HCT116 (cell line): ENCODE data around the gene LARP4. TPM values are rescaled to one million over a fixed set of nuclear protein-coding genes. Genes with fewer than 3 reads are reported as not detected.

Experiments used
- ATAC-seq: fragments of 200-7000 bp; cut with Tn5 transposase; 2 replicates; pipeline ENCODE4 v1.9.1; 2020; ENCODE audit warnings: mild to moderate bottlenecking, moderate library complexity
- BruUV-seq: library from RNA; stranded (reverse); fragments of 400-500 nt; replicated peaks from 2 replicates; lab custom pipeline; 2021; lab: Mats Ljungman, UMichigan
- CTCF ChIA-PET: fragments of 300-600 bp; sonication (Branson Sonifier 250); formaldehyde crosslinking; loops from one replicate; lab custom pipeline; 2021; ENCODE audit warnings: antibody characterized with exemption; lab: Charles Lee
- POLR2A ChIA-PET: fragments of 300-600, 350-600 bp; sonication (Branson Sonifier 250); formaldehyde crosslinking; loops from one replicate; lab custom pipeline; 2021; ENCODE audit warnings: antibody characterized with exemption; lab: Charles Lee
- RAD21 ChIA-PET, 2 experiments: fragments of 300-600 bp; sonication (Branson Sonifier 250); formaldehyde crosslinking; loops; one replicate each; lab custom pipeline; 2023; ENCODE audit warnings: low total read pairs in 2 of 2; ENCODE audit not compliant: uncharacterized antibody in 2 of 2, unreplicated experiment in 2 of 2, low non-redundant PET in 1 of 2; lab: Charles Lee
- DNase-seq: peaks from one replicate; pipeline ENCODE4 v3.0.0-alpha.2; 2010; ENCODE audit warnings: low read depth, low spot score
- H2AFZ ChIP-seq: fragments of 200-600 bp; shearing (Covaris generic), sonication (generic); 2 replicates; pipeline ENCODE4 v1.6.1; 2017; ENCODE audit warnings: low read depth, mixed run types, mixed read lengths, antibody characterized with exemption, low read length; ENCODE audit not compliant: poor library complexity, severe bottlenecking
- H3K27ac ChIP-seq: 2 replicates; pipeline ENCODE4 v1.5.1; 2012; ENCODE audit warnings: low read depth, low read length
- H3K27me3 ChIP-seq: fragments of 200-600 bp; sonication (generic); 2 replicates; pipeline ENCODE4 v1.6.1; 2016; ENCODE audit warnings: mixed run types, low read length, mixed read lengths; ENCODE audit not compliant: insufficient read depth
- H3K36me3 ChIP-seq, 2 experiments: fragments of 200-500 bp in 1 of 2; fragments of 200-600 bp in 1 of 2; sonication (Bioruptor generic) in 1 of 2; sonication (generic) in 1 of 2; 2 replicates each; pipeline versions ENCODE4 v1.5.1 to v1.6.1; 2014 to 2016; ENCODE audit warnings: low read length in 2 of 2, inconsistent platforms in 1 of 2, mixed read lengths in 1 of 2, mixed run types in 1 of 2; ENCODE audit not compliant: insufficient read depth in 2 of 2, control insufficient read depth in 1 of 2
- H3K4me1 ChIP-seq, 2 experiments: fragments of 200-600 bp in 1 of 2; sonication (generic) in 1 of 2; 2 replicates each; pipeline versions ENCODE4 v1.5.1 to v1.6.1; 2012 to 2017; ENCODE audit warnings: low read length in 2 of 2, inconsistent platforms in 1 of 2, mild to moderate bottlenecking in 1 of 2, mixed read lengths in 1 of 2, mixed run types in 1 of 2, moderate library complexity in 1 of 2; ENCODE audit not compliant: insufficient read depth in 2 of 2, control insufficient read depth in 1 of 2
- H3K4me2 ChIP-seq: fragments of 200-600 bp; sonication (generic); 2 replicates; pipeline ENCODE4 v1.6.1; 2017; ENCODE audit warnings: mixed run types, low read length, mixed read lengths
- H3K4me3 ChIP-seq, 2 experiments: fragments of 200-600 bp in 1 of 2; sonication (generic) in 1 of 2; replicated peaks in 1 of 2; 2 replicates each; pipeline ENCODE4 v1.5.1; 2011 to 2016; ENCODE audit warnings: low read length in 2 of 2, control low read depth in 1 of 2, low read depth in 1 of 2, mild to moderate bottlenecking in 1 of 2, mixed read lengths in 1 of 2, mixed run types in 1 of 2
- H3K79me2 ChIP-seq: fragments of 200-600 bp; sonication (generic); 2 replicates; pipeline ENCODE4 v1.6.1; 2017; ENCODE audit warnings: mild to moderate bottlenecking, mixed run types, low read length, moderate library complexity, mixed read lengths; ENCODE audit not compliant: insufficient read depth
- H3K9ac ChIP-seq: fragments of 200-600 bp; sonication (generic); 2 replicates; pipeline ENCODE4 v1.6.1; 2016; ENCODE audit warnings: low read length, mixed read lengths
- H3K9me2 ChIP-seq: fragments of 200-600 bp; sonication (generic), shearing (Covaris generic); 2 replicates; pipeline ENCODE4 v1.6.1; 2017; ENCODE audit warnings: mixed run types, mild to moderate bottlenecking, moderate library complexity; ENCODE audit not compliant: insufficient read depth
- H3K9me3 ChIP-seq, 2 experiments: fragments of 200-500 bp in 1 of 2; fragments of 200-600 bp in 1 of 2; sonication (Bioruptor generic) in 1 of 2; sonication (generic) in 1 of 2; 2 replicates each; pipeline ENCODE4 v1.6.1; 2014 to 2017; ENCODE audit warnings: low read length in 2 of 2, mixed read lengths in 2 of 2, inconsistent platforms in 1 of 2, low read depth in 1 of 2, mild to moderate bottlenecking in 1 of 2, mixed run types in 1 of 2, moderate library complexity in 1 of 2; ENCODE audit not compliant: control insufficient read depth in 1 of 2, insufficient read depth in 1 of 2
- H4K20me1 ChIP-seq: fragments of 200-600 bp; sonication (generic), shearing (Covaris generic); 2 replicates; pipeline ENCODE4 v1.6.1; 2017; ENCODE audit warnings: mixed run types, mild to moderate bottlenecking, moderate library complexity; ENCODE audit not compliant: insufficient read depth
- CBX3 ChIP-seq: IDR thresholded peaks from 2 replicates; pipeline ENCODE4 v1.6.1; 2012; ENCODE audit warnings: low read depth
- CEBPB ChIP-seq: IDR thresholded peaks from 2 replicates; pipeline ENCODE4 v1.6.1; 2012; ENCODE audit warnings: low read depth
- CTCF ChIP-seq, 3 experiments: fragments of 200-600 bp in 1 of 3; sonication (generic) in 1 of 3; IDR thresholded peaks in 2 of 3; conservative IDR thresholded peaks in 1 of 3; 2 replicates each; pipeline ENCODE4 v1.5.1; 2012 to 2017; ENCODE audit warnings: low read depth in 2 of 3, low read length in 2 of 3, antibody characterized with exemption in 1 of 3, borderline replicate concordance in 1 of 3, control low read depth in 1 of 3, mild to moderate bottlenecking in 1 of 3, mixed read lengths in 1 of 3, mixed run types in 1 of 3, moderate library complexity in 1 of 3; ENCODE audit not compliant: insufficient read depth in 1 of 3
- EZH2 ChIP-seq: fragments of 200-600 bp; sonication (generic); IDR thresholded peaks from 2 replicates; pipeline ENCODE4 v1.6.1; 2017; ENCODE audit warnings: antibody characterized with exemption, mixed run types
- MAX ChIP-seq: IDR thresholded peaks from 2 replicates; pipeline ENCODE4 v1.6.1; 2012
- POLR2AphosphoS5 ChIP-seq: IDR thresholded peaks from 2 replicates; pipeline ENCODE4 v1.6.1; 2011; ENCODE audit warnings: mild to moderate bottlenecking, low read depth, low read length, moderate library complexity
- SIN3A ChIP-seq: IDR thresholded peaks from 2 replicates; pipeline ENCODE4 v1.6.1; 2012; ENCODE audit warnings: low read depth
- SP1 ChIP-seq: IDR thresholded peaks from 2 replicates; pipeline ENCODE4 v1.6.1; 2012; ENCODE audit warnings: low read depth
- SRF ChIP-seq: IDR thresholded peaks from 2 replicates; pipeline ENCODE4 v1.6.1; 2012; ENCODE audit warnings: low read depth
- TCF7L2 ChIP-seq: IDR thresholded peaks from 2 replicates; pipeline ENCODE4 v1.7.0; 2011; ENCODE audit warnings: borderline replicate concordance, inconsistent platforms; ENCODE audit not compliant: insufficient read depth, insufficient read length; ENCODE audit errors: extremely low read depth
- ZBTB33 ChIP-seq: IDR thresholded peaks from 2 replicates; pipeline ENCODE4 v1.6.1; 2011; ENCODE audit warnings: mild to moderate bottlenecking, low read length, moderate library complexity; ENCODE audit not compliant: insufficient replicate concordance; ENCODE audit errors: extremely low read depth
- ZNF274 ChIP-seq: fragments of 200-500 bp; sonication (Bioruptor generic); IDR thresholded peaks from 2 replicates; pipeline ENCODE4 v1.6.1; 2014; ENCODE audit warnings: mild to moderate bottlenecking, low read depth, low read length, inconsistent platforms
- intact Hi-C: fragments of 100-400 bp; cut with micrococcal nuclease; formaldehyde crosslinking; loops from 2 replicates; pipeline ENCODE4 v1.10.0; 2022
- total RNA-seq: library from RNA; stranded (reverse); gene quantifications from one replicate; pipeline ENCODE4 v1.2.1, GENCODE V29; 2021; ENCODE audit not compliant: unreplicated experiment
- TF ChIP-seq, protein P1 (sequence below): IDR thresholded peaks from 2 replicates; pipeline ENCODE4 v1.6.1; 2012; ENCODE audit warnings: low read depth

Gene LARP4
- total RNA-seq, 1 experiment from 2014 or later = 76.3 TPM

GRCh38 chr12:50440288-50440687, 39.6 kb downstream of the LARP4 start:
- ChIA-PET CTCF (no interaction called here), RAD21 (no interaction called here), POLR2A (no interaction called here)
- no peaks in the 10 kb centered on the region for H3K9me3 ChIP-seq
- H3K9me2 ChIP-seq = no peaks in the 10 kb centered on the region
- no peak overlapping the region for H3K9ac ChIP-seq
- H3K36me3 ChIP-seq = peaks cover 59 to 69% of the 10 kb centered on the region in 2 experiments
- DNase-seq (no peak), ATAC-seq (no peak)
- H3K4me3 ChIP-seq = no peak overlapping the region
- H4K20me1 ChIP-seq = no peaks in the 10 kb centered on the region
- H3K27ac ChIP-seq = no peak overlapping the region
- H3K79me2 ChIP-seq = peaks cover 21% of the 10 kb centered on the region
- H3K27me3 ChIP-seq = no peaks in the 10 kb centered on the region
- no peak overlapping the region for H3K4me2 ChIP-seq
- no peak for TF ChIP-seq SIN3A
- no peak for TF ChIP-seq SRF
- TF ChIP-seq ZBTB33 = no peak
- TF ChIP-seq SP1 = no peak
- no peaks in the 10 kb centered on the region for H3K4me1 ChIP-seq
- BruUV-seq = no TSS peak
- H2AFZ ChIP-seq = no peak overlapping the region
- intact Hi-C loops = no loop called here

GRCh38 chr12:50441763-50442162, 41.1 kb downstream of the LARP4 start:
- no peak overlapping the region for H3K9ac ChIP-seq
- H2AFZ ChIP-seq = no peak overlapping the region
- no peaks in the 10 kb centered on the region for H3K9me2 ChIP-seq
- peaks cover 20% of the 10 kb centered on the region for H3K79me2 ChIP-seq
- no peaks in the 10 kb centered on the region for H3K27me3 ChIP-seq
- H3K4me3 ChIP-seq = no peak overlapping the region
- no peak overlapping the region for H3K4me2 ChIP-seq
- RAD21 ChIA-PET = no interaction called here
- ATAC-seq = no peak
- no peak for DNase-seq
- H4K20me1 ChIP-seq = no peaks in the 10 kb centered on the region
- no peak overlapping the region for H3K27ac ChIP-seq
- H3K4me1 ChIP-seq = no peaks in the 10 kb centered on the region
- POLR2A ChIA-PET = no interaction called here
- no TSS peak for BruUV-seq
- CTCF ChIA-PET = no interaction called here
- peaks cover 46 to 63% of the 10 kb centered on the region in 2 experiments for H3K36me3 ChIP-seq
- intact Hi-C loops = no loop called here
- H3K9me3 ChIP-seq = no peaks in the 10 kb centered on the region
- TF ChIP-seq SRF (no peak), MAX (no peak), CEBPB (no peak), TCF7L2 (no peak), CBX3 (no peak), EZH2 (no peak), CTCF (IDR thresholded peaks at IDR 0.05 in 2 of 3, conservative IDR thresholded peaks at IDR 0.05 in 1 of 3; ENCODE audit: borderline replicate concordance in 1 of 3, insufficient read depth in 1 of 3, low read depth in 2 of 3, low read length in 2 of 3) (no peak), ZNF274 (no peak), POLR2AphosphoS5 (no peak)
- TF ChIP-seq, protein P1, sequence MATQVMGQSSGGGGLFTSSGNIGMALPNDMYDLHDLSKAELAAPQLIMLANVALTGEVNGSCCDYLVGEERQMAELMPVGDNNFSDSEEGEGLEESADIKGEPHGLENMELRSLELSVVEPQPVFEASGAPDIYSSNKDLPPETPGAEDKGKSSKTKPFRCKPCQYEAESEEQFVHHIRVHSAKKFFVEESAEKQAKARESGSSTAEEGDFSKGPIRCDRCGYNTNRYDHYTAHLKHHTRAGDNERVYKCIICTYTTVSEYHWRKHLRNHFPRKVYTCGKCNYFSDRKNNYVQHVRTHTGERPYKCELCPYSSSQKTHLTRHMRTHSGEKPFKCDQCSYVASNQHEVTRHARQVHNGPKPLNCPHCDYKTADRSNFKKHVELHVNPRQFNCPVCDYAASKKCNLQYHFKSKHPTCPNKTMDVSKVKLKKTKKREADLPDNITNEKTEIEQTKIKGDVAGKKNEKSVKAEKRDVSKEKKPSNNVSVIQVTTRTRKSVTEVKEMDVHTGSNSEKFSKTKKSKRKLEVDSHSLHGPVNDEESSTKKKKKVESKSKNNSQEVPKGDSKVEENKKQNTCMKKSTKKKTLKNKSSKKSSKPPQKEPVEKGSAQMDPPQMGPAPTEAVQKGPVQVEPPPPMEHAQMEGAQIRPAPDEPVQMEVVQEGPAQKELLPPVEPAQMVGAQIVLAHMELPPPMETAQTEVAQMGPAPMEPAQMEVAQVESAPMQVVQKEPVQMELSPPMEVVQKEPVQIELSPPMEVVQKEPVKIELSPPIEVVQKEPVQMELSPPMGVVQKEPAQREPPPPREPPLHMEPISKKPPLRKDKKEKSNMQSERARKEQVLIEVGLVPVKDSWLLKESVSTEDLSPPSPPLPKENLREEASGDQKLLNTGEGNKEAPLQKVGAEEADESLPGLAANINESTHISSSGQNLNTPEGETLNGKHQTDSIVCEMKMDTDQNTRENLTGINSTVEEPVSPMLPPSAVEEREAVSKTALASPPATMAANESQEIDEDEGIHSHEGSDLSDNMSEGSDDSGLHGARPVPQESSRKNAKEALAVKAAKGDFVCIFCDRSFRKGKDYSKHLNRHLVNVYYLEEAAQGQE = no peak
